ENCODE measurements around the gene CRYZ. TPM values are rescaled to one million over a fixed set of nuclear protein-coding genes. Genes with fewer than 3 reads are reported as not detected.

The CRYZ gene
- total RNA-seq, 1 experiment from 2014 or later, result 57.7 TPM

DNA sequence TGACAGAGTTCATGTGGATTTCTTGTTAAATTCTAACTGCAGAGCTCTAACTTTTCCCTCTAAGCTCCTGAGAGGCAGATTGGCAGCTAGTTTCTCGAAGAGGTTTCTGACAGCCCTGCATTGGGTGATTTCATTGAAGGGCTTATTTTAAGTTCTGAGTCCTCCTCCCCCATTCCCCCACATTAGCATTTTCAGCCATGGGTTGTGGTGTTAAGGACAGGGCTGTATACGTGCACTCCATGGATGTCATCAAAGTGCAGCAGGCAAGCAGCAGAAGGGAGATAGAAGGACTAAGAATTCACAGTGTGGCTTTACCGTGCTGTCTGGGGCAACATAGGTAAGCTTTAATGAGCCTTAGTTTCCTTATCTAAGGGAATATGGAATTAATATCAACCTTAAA is 19.0 kb downstream of the CRYZ start:
- no peaks in the 10 kb centered on the region for H3K27me3 ChIP-seq (ENCODE audit: low read length)
- H3K4me2 ChIP-seq (ENCODE audit: low read length), result no peak overlapping the region
- H3K9me2 ChIP-seq (replicated peaks; ENCODE audit: low read length), result no peaks in the 10 kb centered on the region
- no TSS peak for BruUV-seq (replicated peaks)
- no peaks in the 10 kb centered on the region for H3K4me1 ChIP-seq (ENCODE audit: insufficient read depth, low read length)
- POLR2A ChIA-PET (ENCODE audit: unreplicated experiment), result no interaction called here
- H3K27ac ChIP-seq (ENCODE audit: low read length), result no peak overlapping the region
- no peaks in the 10 kb centered on the region for H3F3A ChIP-seq (ENCODE audit: low read length, unreplicated experiment)
- CTCF ChIA-PET, result no interaction called here
- H3K9ac ChIP-seq (ENCODE audit: low read length), result no peak overlapping the region
- no peak for TF ChIP-seq EZH2phosphoT487 (IDR thresholded peaks at IDR 0.05; ENCODE audit: borderline replicate concordance, low read length)
- no peak for TF ChIP-seq EZH2 (IDR thresholded peaks at IDR 0.05; ENCODE audit: low read length, unreplicated experiment)
- TF ChIP-seq, protein P1, sequence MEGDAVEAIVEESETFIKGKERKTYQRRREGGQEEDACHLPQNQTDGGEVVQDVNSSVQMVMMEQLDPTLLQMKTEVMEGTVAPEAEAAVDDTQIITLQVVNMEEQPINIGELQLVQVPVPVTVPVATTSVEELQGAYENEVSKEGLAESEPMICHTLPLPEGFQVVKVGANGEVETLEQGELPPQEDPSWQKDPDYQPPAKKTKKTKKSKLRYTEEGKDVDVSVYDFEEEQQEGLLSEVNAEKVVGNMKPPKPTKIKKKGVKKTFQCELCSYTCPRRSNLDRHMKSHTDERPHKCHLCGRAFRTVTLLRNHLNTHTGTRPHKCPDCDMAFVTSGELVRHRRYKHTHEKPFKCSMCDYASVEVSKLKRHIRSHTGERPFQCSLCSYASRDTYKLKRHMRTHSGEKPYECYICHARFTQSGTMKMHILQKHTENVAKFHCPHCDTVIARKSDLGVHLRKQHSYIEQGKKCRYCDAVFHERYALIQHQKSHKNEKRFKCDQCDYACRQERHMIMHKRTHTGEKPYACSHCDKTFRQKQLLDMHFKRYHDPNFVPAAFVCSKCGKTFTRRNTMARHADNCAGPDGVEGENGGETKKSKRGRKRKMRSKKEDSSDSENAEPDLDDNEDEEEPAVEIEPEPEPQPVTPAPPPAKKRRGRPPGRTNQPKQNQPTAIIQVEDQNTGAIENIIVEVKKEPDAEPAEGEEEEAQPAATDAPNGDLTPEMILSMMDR (conservative IDR thresholded peaks at IDR 0.05; ENCODE audit: low read depth, low read length), result no peak
- no peak overlapping the region for H3K4me3 ChIP-seq (ENCODE audit: low read length)
- no peak overlapping the region for H2AFZ ChIP-seq (ENCODE audit: low read length)
- DNase-seq (no peak), ATAC-seq (no peak)
- no peaks in the 10 kb centered on the region for H3K79me2 ChIP-seq (ENCODE audit: low read length)
- peaks cover 33% of the 10 kb centered on the region; the same call in 1 of the 2 replicates for H3K36me3 ChIP-seq (ENCODE audit: low read depth, low read length)
- no peaks in the 10 kb centered on the region for H3K9me3 ChIP-seq (ENCODE audit: low read length)
- intact Hi-C loops (cut with micrococcal nuclease), result no loop called here
- H4K20me1 ChIP-seq (ENCODE audit: low read length), result no peaks in the 10 kb centered on the region

DNA sequence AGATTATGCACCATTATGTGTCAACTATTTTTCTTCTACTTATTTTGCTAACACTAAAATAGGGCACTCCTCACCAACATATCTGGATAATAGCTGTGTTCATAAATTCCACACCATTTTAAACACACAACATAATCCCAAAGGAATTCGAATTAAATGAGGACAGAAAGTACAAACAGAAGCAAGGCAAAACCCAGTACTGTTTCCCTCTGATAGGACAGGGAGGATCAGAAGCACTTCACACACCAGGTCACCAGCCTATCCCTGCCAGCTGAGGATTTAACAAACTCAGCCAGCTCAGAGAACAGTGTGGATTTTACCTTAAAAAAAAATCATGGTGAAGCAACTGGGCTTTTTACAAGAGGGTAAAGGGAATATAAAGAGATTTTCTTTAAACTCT is 20.0 kb downstream of the CRYZ start:
- H2AFZ ChIP-seq (ENCODE audit: low read length), result no peak overlapping the region
- no peak for DNase-seq
- BruUV-seq (replicated peaks), result no TSS peak
- POLR2A ChIA-PET (ENCODE audit: unreplicated experiment), result no interaction called here
- TF ChIP-seq EZH2 (IDR thresholded peaks at IDR 0.05; ENCODE audit: low read length, unreplicated experiment), result no peak
- TF ChIP-seq, protein P1 (conservative IDR thresholded peaks at IDR 0.05; ENCODE audit: low read depth, low read length), result no peak
- no peak for TF ChIP-seq EZH2phosphoT487 (IDR thresholded peaks at IDR 0.05; ENCODE audit: borderline replicate concordance, low read length)
- CTCF ChIA-PET, result no interaction called here
- H3K27ac ChIP-seq (ENCODE audit: low read length), result no peak overlapping the region
- H4K20me1 ChIP-seq (ENCODE audit: low read length), result no peaks in the 10 kb centered on the region
- no peaks in the 10 kb centered on the region for H3K79me2 ChIP-seq (ENCODE audit: low read length)
- H3K9me2 ChIP-seq (replicated peaks; ENCODE audit: low read length), result no peaks in the 10 kb centered on the region
- H3F3A ChIP-seq (ENCODE audit: low read length, unreplicated experiment), result no peaks in the 10 kb centered on the region
- peaks cover 29% of the 10 kb centered on the region; the same call in 1 of the 2 replicates for H3K36me3 ChIP-seq (ENCODE audit: low read depth, low read length)
- no peak for ATAC-seq
- H3K4me3 ChIP-seq (ENCODE audit: low read length), result no peak overlapping the region
- H3K4me2 ChIP-seq (ENCODE audit: low read length), result no peak overlapping the region
- H3K4me1 ChIP-seq (ENCODE audit: insufficient read depth, low read length), result no peaks in the 10 kb centered on the region
- H3K27me3 ChIP-seq (ENCODE audit: low read length), result no peaks in the 10 kb centered on the region
- no peak overlapping the region for H3K9ac ChIP-seq (ENCODE audit: low read length)
- intact Hi-C loops (cut with micrococcal nuclease), result no loop called here
- no peaks in the 10 kb centered on the region for H3K9me3 ChIP-seq (ENCODE audit: low read length)

DNA sequence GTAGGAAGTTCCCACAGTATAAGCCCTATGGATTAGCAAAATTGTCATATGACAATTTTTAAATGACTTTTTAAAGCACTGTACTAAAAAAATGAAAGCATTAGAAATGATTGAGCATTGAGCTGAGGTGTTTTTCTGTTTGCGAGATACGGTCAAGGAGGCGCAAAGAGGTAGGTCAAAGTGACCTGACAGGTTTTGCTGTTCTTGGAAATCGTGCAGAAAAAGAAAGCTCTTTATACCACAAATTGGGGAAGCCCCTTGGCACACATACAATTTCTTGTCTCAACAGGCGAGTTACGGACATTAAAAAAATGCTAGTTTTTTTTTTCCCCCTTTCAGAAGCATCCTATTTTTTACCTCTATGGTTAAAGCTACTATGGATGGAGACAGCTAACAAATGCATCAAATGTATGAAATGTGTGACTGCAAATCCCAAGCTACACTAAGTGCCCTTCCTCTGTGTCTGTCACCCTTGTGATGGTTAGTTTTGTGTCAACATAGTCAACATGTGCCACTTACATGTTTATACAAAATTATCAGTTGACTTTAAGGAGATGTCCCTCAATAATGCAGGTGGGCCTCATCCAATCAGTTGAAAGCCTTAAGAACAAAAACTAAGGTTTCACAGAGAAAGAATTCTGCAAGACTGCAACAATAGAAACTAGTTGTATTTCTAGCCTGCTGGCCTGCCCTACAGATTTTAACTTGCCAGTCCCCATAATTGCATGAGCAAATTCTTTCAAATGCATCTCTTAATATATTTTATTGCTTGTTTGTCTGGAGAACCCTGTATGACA is 29.3 kb downstream of the CRYZ start:
- H3K27me3 ChIP-seq (ENCODE audit: low read length), result no peaks in the 10 kb centered on the region
- ChIA-PET POLR2A (ENCODE audit: unreplicated experiment) (no interaction called here), CTCF (no interaction called here)
- no peak overlapping the region for H3K4me3 ChIP-seq (ENCODE audit: low read length)
- H3K9me2 ChIP-seq (replicated peaks; ENCODE audit: low read length), result no peaks in the 10 kb centered on the region
- no peak overlapping the region for H2AFZ ChIP-seq (ENCODE audit: low read length)
- TF ChIP-seq, protein P1 (conservative IDR thresholded peaks at IDR 0.05; ENCODE audit: low read depth, low read length), result no peak
- TF ChIP-seq EZH2phosphoT487 (IDR thresholded peaks at IDR 0.05; ENCODE audit: borderline replicate concordance, low read length) (no peak), EZH2 (IDR thresholded peaks at IDR 0.05; ENCODE audit: low read length, unreplicated experiment) (no peak)
- no TSS peak for BruUV-seq (replicated peaks)
- H3K4me2 ChIP-seq (ENCODE audit: low read length), result no peak overlapping the region
- intact Hi-C loops (cut with micrococcal nuclease), result no loop called here
- no peak overlapping the region for H3K9ac ChIP-seq (ENCODE audit: low read length)
- DNase-seq, result no peak
- ATAC-seq, result no peak
- H3K9me3 ChIP-seq (ENCODE audit: low read length), result no peaks in the 10 kb centered on the region
- H3K4me1 ChIP-seq (ENCODE audit: insufficient read depth, low read length), result no peaks in the 10 kb centered on the region
- no peak overlapping the region for H3K27ac ChIP-seq (ENCODE audit: low read length)
- H3K79me2 ChIP-seq (ENCODE audit: low read length), result no peaks in the 10 kb centered on the region
- H4K20me1 ChIP-seq (ENCODE audit: low read length), result no peaks in the 10 kb centered on the region
- H3F3A ChIP-seq (ENCODE audit: low read length, unreplicated experiment), result no peaks in the 10 kb centered on the region
- H3K36me3 ChIP-seq (ENCODE audit: low read depth, low read length), result peaks cover 20% of the 10 kb centered on the region
